DMS53 treated with DMSO at 0.1 percent for 48 hours (cell line): ENCODE data around the gene WHRN.

Experiments used
- DNase-seq: peaks from one replicate; lab custom pipeline; 2025; ENCODE audit not compliant: unreplicated experiment; lab: John Stamatoyannopoulos, UW

WHRN gene

DNA sequence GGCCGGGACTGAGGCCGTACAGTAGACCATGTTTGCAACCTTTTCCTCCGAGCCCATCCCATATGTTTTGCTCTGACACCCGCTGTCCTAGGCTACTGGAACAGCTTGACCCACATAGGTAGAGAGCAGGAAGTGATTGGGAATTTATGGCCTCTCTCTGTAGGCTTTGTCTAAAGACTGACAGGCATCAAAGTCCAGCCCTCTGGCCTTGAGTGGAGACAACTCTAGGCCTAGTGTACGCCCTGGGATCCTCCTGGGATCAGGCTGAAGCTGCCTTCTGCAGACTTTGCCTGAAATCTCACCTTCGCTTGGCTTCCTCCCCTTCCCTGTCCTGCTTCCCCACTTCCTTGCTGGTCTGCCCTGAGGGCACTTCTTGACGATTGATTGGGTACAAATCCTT lies 103.9 kb downstream of the WHRN start:
- DNase-seq, result no peak

- DNase-seq, result no peak
Measured at GRCh38 chr9:114400772-114401171, 104.5 kb downstream of the WHRN start.

GRCh38 chr9:114400219-114400618 lies 105.1 kb downstream of the WHRN start:
- no peak for DNase-seq

GRCh38 chr9:114399381-114399780 lies 105.9 kb downstream of the WHRN start:
- no peak for DNase-seq

- DNase-seq, result peak; percentile 84
Measured at GRCh38 chr9:114397848-114398605, 107.2 kb downstream of the WHRN start.

DNA sequence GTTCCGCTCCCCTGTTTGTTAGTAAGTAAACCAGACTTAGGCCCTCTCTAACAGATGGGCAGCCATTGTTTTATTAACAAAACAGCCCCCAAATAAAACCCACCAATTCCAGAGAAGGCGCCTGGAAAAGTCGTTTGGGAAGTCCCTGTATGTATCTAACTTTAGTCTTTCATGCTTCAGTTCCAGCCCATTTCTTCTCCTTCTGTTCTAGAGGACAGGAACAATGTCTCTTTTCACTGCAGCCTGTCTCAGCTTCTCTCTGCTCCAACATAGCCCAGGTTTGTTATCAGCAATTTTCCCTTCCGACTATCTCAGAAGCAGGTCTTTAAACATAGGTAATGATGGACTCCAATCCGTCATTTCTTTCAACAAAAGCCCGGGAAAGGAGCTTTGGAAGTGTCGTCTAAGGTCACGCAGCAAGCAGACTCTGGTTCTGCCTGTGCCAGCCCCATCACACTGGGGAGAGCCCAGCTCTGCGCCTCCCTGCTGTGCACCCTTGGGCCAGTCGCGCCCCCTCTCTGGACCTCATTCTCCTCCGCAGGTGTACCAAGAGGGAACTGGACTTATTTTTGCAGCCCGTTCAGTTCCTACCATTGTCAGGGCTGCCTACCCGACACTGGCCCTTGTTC lies 107.9 kb downstream of the WHRN start:
- no peak for DNase-seq

GRCh38 chr9:114396558-114397218 lies 108.6 kb downstream of the WHRN start:
- no peak for DNase-seq

DNA sequence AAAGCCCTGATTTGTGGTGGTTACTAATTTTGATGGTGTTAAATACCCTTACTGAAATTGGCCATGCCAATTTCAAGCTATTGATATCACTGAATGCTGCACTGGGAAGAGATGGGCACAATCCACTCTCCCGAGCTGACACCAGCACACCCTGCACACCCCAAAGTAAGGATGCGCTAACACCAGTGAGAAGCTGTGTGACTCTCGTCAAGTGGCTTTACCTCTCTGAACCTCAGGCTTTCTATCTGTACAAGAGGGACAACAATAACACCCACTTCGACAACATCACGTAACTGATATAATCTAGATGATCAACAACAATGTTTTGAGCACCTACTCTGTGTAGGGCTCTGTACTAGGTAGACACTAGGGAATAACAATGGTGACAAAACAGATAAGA lies 109.5 kb downstream of the WHRN start:
- DNase-seq, result no peak

DNA sequence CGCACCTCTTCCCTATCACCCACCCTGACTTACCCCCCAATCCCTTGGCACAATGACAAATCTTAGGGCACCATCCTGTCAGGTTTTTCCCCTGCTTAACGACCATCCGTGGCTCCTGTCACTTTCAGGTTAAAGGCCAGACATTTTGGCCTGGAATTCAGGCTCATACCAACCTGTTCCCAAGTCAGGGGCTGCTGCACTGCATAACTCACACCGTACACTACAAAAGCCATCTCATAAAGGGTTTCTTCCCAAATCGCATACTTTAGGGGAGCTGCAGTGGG lies 110.0 kb downstream of the WHRN start:
- no peak for DNase-seq

GRCh38 chr9:114394523-114395333 lies 110.5 kb downstream of the WHRN start:
- no peak for DNase-seq

DNA sequence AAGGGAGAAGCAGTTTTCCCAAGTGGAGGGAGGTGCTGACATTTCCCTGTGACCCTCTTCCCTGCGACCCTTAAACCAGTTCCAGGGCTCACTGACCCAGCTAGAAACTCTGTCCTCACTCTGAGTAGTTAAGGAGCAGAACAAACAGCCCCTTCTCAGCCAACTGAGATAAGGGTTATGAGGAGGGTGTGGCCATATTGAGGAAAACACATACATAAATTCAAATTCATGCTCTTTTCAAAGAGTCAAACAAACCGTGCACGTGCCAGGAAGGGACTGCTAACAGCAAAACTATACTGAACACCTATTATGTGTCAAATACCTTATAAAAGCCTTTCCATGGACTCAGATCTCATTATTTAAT lies 112.5 kb downstream of the WHRN start:
- DNase-seq, result no peak

GRCh38 chr9:114390952-114391351 lies 114.3 kb downstream of the WHRN start:
- no peak for DNase-seq

DNA sequence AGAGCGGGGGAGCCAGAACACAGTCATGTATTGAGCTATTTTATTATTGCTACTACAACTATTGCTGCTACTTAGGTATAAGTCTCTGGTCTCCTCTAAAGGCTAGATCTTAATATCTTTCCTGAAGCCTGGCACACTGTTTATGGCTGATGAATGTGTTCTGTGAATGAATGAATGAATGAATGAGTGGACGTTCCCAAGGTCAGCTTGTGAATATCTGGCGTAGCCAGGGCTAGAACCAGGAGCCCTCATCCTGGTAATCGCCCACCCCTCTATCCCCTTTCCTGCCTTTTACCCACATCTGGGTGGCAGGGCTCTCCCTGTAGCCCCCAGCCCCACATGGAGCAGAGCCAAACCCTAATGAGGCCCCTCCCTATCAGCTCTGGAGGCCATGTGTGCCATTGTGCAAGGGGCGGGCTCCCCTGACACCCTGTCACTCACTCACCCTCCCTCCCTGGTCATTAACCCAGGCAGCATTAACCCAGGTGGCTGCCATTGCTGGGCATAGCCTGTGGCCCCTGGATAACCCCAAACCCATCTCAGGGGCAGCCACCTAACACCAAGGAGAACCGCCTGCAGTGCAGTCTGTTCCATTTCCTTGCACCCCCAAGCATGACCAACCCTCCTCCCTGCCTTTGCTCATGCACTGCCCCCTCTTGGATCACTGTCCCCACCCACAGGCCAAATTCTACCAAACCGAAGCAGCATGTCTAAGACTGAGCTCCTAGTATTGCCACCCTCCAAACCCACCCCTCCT lies 115.5 kb downstream of the WHRN start:
- DNase-seq, result no peak

DNA sequence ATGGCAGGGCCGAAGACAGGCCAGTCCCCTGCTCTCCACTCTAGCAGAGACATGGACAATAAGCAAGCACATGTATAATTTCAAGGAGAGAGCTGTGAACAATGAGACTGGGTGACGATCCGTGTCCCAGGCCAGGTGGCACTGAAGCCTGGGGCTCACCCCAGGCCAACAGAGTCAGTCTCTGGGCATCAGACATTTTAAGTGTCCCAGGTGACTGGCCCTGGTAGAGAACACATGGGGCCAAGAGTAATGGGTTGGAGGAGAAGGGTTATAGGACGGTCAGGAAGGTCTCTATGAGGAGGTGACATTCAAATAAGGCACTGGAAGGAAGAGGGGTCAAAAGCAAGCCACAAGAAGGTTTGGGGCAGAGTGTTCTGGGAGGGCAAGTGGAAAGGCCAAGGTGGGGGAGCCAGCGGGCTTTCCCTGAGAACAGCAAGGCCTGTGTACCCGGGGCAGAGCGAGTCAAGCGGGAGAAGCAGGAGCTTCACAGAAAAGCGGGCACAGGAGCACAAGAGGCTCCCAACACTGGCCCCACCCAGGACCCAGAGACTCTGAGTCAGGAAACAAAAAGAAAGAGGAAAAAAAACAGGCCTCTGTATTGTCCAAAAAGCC lies 116.4 kb downstream of the WHRN start:
- no peak for DNase-seq

DNA sequence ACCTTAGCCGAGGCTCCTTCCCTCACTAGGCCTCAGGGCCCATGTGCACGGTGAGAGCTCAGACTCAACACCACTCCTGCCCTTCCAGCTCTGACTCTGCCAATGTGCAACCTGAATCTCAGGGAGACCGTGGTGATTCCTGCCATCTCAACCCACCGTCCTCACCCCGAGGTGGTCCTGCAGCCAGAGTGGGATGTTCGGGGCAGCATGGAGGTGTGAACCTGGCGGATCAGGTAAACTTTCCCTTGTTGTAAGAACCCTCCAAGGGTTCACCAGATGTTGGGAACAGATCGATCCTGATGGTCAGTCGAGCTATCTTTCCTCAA lies 117.0 kb downstream of the WHRN start:
- DNase-seq, result no peak

DNA sequence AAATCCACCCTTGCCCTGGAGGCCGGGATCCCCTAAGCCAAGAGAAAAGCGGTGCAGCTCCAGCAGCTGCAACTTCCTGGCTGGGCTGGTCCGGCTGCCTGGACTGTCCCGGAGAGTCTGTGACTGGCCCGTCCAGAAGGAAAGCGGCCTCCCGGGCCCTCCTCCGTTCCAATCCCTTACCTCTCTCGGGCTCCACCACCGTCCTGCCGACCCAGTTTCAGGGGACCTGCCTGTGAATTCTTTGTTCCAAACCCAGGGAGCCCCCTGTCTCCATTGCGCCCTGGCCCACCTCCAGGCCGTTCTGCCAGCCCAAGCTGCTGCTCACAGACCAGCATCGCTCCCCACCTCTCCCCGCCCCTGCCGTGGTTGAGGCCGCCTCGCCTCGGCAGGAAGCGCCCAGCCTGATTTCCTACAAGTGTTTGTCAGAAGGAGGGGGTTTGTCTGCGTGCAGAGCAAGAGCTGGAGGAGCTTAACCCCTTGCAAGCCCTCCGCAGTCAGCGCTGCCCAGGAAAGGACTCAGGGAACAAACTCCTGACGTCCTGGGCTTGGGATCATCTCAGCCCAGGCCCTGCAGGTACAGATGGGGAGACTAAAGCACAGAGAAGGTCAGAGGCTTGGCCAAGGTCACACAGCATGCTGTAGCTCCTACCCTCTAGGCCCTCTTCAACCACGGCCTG lies 117.5 kb downstream of the WHRN start, which contains the start of gene AKNA:
Gene AKNA, minus strand, starts transcription at position 303 of the 677 bp plus-strand sequence. CDS start 6,649 bp downstream, outside the sequence.
- no peak for DNase-seq

DNA sequence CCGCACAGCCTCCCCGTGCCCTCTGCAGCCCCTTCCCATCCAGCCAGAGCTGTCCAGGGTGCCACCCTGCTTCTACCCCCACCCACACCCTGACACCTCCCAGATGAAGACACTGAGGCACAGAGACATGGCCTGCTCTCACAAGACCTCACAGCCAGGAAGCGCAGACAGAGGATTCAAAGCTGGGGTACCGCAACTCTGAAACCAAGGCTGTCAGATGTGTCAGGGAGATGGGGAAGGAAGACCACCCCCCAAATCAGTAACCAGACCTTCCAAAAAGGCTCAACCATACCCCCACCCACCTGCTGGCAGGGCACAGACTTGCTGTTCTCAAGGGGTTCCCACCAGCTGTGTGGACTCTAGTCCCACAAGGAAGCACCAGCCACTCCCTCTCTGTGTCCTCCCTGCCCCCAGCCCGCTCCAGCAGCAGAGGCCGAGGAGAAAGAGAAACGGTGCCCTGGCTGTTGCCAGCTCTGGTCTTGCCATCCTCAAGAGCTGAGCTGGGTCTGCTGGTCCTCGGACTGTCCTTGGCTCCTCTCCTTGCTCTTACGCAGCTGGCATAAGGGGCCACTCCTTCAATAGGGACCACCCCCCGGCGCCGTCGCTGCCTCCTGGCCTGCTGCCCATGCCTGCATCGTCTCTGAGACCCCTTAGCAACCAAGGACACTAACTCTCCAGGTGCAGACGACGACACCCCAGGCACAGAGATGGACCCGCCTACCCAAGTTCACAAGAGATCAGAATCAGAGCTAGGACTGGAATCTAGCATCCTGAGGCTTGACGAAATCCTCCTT lies 118.2 kb downstream of the WHRN start:
- no peak for DNase-seq

- no peak for DNase-seq
Measured at GRCh38 chr9:114386361-114386885, 118.8 kb downstream of the WHRN start.
